Brain microvascular endothelial cell (primary cell): ENCODE data around the gene DAP.

Experiments
- DNase-seq: peaks from one replicate; pipeline ENCODE4 v3.0.0-alpha.2; 2020
- H3K27ac ChIP-seq: fragments of 250-450 bp; sonication (Bioruptor Pico); 2 replicates; pipeline ENCODE4 v1.5.1; 2020; ENCODE audit warnings: mild to moderate bottlenecking, moderate library complexity
- H3K27me3 ChIP-seq: fragments of 250-450 bp; sonication (Bioruptor Pico); replicated peaks from 2 replicates; pipeline ENCODE4 v1.5.1; 2020; ENCODE audit warnings: mild to moderate bottlenecking
- H3K36me3 ChIP-seq: fragments of 250-450 bp; sonication (Bioruptor Pico); replicated peaks from 2 replicates; pipeline ENCODE4 v1.5.1; 2020; ENCODE audit warnings: mild to moderate bottlenecking
- H3K4me3 ChIP-seq: 2 replicates; pipeline ENCODE4 v1.5.1; 2011; ENCODE audit warnings: low read depth, mild to moderate bottlenecking, control low read depth, low read length, moderate library complexity
- in situ Hi-C: cut with HindIII; loops from 2 replicates; pipeline ENCODE4 v1.10.0; 2017; ENCODE audit warnings: low sequenced_read_pairs, low pct_ligation_motif_present
- TF ChIP-seq, protein P1 (sequence below): IDR thresholded peaks from 2 replicates; pipeline ENCODE4 v1.5.1; 2011; ENCODE audit warnings: low read depth, mild to moderate bottlenecking, moderate library complexity, low read length, control low read depth, inconsistent platforms; ENCODE audit errors: missing control alignments

The DAP gene

DNA sequence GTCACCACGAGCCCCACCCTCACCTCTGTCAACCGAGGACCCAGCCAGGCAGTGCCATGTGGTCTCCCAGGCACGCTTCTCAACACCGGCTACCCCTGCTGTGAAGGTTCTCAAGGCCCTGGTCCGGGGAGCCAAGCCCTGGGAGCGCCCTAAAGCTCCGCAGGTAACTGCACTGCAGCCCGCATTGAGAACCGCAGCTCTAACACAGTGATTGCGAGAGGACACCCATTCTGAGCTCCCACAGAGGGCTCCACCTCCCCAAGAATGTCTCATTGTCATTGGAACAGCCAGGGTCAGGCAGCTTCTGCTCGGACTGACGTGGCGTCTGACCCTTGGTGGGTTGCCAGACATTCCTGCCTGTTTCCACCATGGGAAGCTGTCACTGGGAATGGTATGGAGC lies 108.9 kb downstream of the DAP start:
- Histone ChIP-seq H3K27ac (no peak overlapping the region), H3K4me3 (no peak overlapping the region), H3K27me3 (no peaks in the 10 kb centered on the region), H3K36me3 (no peaks in the 10 kb centered on the region)
- DNase-seq, result peak; percentile 34
- in situ Hi-C loops, result no loop called here
- TF ChIP-seq, protein P1, sequence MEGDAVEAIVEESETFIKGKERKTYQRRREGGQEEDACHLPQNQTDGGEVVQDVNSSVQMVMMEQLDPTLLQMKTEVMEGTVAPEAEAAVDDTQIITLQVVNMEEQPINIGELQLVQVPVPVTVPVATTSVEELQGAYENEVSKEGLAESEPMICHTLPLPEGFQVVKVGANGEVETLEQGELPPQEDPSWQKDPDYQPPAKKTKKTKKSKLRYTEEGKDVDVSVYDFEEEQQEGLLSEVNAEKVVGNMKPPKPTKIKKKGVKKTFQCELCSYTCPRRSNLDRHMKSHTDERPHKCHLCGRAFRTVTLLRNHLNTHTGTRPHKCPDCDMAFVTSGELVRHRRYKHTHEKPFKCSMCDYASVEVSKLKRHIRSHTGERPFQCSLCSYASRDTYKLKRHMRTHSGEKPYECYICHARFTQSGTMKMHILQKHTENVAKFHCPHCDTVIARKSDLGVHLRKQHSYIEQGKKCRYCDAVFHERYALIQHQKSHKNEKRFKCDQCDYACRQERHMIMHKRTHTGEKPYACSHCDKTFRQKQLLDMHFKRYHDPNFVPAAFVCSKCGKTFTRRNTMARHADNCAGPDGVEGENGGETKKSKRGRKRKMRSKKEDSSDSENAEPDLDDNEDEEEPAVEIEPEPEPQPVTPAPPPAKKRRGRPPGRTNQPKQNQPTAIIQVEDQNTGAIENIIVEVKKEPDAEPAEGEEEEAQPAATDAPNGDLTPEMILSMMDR, result peak; percentile 3

DNA sequence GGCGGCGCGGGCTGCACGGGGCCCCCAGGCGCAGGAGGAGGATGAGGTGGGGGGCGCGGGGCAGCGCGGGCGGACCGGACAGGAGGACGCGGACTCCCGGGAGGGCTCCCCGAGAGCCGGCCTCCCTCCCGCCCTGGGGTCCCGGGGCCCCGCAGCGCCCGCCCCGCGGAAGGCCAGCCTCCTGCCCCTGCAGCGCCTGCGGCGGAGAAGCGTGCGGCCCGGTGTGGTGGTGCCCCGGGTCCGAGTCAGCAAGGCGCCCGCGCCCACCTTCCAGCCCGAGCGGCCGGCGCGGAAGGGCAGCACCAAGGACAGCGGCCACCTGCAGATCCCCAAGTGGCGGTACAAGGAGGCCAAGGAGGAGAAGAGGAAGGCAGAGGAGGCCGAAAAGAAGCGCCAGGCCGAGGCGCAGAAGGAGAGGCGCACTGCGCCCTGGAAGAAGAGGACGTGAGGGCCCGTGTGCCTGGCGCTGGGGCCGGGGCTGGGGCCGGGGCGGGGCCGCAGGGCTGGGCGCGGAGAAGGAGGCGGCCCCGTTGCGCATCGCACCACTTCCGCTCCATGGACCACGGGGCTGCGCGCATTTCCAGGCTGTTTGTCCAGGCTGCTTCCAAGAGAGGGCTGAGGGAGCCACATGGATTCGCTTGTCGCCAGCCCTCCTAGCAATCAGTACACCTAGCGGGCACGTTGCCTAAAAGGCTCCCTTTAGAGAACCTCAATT lies 111.2 kb downstream of the DAP start:
- no peak overlapping the region for H3K4me3 ChIP-seq
- no peaks in the 10 kb centered on the region for H3K27me3 ChIP-seq
- TF ChIP-seq, protein P1, result peak; percentile 15
- H3K36me3 ChIP-seq, result no peaks in the 10 kb centered on the region
- peak; percentile 14 for DNase-seq
- no peak overlapping the region for H3K27ac ChIP-seq
- in situ Hi-C loops, result loop anchor here (25.0 kb wide), 1 partner anchor 163 kb away; no protein-coding TSS in a partner anchor

DNA sequence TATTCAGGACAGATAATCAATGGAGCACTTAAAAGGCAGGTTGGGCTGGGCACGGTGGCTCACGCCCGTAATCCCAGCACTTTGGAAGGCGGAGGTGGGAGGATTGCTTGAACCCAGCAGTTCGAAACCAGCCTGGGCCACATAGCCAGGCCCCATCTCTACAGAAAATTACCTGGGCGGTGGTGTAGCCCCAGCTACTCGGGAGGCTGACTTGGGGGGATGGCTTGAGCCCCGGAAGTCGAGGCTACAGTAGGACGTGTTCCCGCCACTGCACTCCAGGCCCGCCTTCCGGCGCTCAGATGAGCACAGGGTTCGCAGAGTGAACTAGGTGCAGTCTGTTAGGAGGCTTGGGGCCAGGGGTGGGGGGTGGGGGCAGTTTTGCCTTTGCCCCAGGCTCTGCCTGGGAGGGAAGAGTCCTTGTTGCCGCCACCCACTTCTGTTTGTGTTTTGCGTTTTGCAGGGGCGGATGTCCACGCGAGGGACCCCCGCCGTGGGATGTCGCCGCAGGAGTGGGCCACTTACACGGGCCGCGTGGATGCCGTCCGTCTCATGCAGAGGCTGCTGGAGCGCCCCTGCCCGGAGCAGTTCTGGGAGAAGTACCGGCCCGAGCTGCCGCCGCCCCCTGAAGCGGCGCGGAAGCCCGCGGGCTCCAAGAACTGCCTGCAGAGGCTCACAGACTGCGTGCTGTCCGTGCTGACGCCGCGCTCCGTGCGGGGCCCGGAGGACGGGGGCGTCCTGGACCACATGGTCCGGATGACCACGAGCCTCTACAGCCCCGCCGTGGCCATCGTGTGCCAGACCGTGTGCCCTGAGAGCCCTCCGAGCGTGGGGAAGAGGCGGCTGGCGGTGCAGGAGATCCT lies 112.0 kb downstream of the DAP start:
- no peaks in the 10 kb centered on the region for H3K27me3 ChIP-seq
- TF ChIP-seq, protein P1, result no peak

DNA sequence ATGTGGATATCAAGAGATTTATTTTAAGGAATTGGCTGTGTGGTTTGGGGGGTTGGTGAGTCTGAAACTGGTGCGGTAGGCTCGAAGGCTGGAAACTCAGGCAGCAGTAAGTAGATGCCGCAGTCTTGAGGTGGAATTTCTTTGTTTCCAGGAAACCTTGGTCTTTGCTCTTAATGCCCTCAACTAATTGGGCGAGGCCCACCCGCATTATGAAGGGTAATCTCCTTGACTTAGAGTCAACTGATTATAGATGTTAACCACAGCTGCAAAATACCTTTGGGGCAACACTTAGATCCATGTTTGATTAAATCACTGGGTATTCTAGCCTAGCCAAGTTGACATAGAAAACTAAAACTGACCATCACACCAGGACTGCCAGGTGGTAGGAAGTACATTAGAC lies 113.4 kb downstream of the DAP start:
- no peaks in the 10 kb centered on the region for H3K36me3 ChIP-seq
- TF ChIP-seq, protein P1, result no peak
- no peak overlapping the region for H3K4me3 ChIP-seq
- in situ Hi-C loops, result loop anchor here (25.0 kb wide), 1 partner anchor 160 kb away; no protein-coding TSS in a partner anchor
- no peak overlapping the region for H3K27ac ChIP-seq
- no peak for DNase-seq
- no peaks in the 10 kb centered on the region for H3K27me3 ChIP-seq

More for the DNA sequence above, 112.0 kb downstream of the DAP start:
- H3K27ac ChIP-seq, result no peak overlapping the region
- no peak overlapping the region for H3K4me3 ChIP-seq
- in situ Hi-C loops, result loop anchor here (25.0 kb wide), 1 partner anchor 162 kb away; no protein-coding TSS in a partner anchor
- H3K36me3 ChIP-seq, result no peaks in the 10 kb centered on the region
- DNase-seq, result no peak

DNA sequence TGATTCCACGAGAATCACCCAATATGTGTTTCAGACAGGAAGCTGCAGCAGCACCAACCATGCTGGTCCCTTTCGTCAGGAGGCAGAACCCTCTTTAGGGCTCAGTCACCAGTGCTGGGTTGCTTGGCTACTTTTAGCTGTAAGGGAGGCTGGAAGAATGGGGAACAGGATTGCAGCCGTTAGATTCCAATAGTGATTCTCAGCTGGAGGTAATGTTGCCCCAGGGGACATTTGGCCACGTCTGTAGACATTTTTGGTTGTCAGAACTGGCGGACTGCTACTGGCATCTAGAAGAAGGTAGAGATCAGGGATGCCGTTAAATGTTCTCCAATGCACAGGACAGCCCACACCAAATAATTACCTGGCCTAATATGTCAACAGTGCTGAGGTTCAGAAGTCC lies 115.4 kb downstream of the DAP start:
- no peak overlapping the region for H3K27ac ChIP-seq
- H3K4me3 ChIP-seq, result no peak overlapping the region
- H3K36me3 ChIP-seq, result no peaks in the 10 kb centered on the region
- TF ChIP-seq, protein P1, result no peak
- in situ Hi-C loops, result loop anchor here (25.0 kb wide), 1 partner anchor 158 kb away; no protein-coding TSS in a partner anchor
- no peak for DNase-seq
- H3K27me3 ChIP-seq, result no peaks in the 10 kb centered on the region
